Measurements from ENCODE around the gene DAO. TPM values are rescaled to one million over a fixed set of nuclear protein-coding genes. Genes with fewer than 3 reads are reported as not detected.

DAO gene
- not detected for total RNA-seq (2021; fragmentation: NEBNext Ultra II Directional; extraction: Animal tissue kit (Norgen Biotek cat#: 25700))
- long read RNA-seq: 0 reads

DNA sequence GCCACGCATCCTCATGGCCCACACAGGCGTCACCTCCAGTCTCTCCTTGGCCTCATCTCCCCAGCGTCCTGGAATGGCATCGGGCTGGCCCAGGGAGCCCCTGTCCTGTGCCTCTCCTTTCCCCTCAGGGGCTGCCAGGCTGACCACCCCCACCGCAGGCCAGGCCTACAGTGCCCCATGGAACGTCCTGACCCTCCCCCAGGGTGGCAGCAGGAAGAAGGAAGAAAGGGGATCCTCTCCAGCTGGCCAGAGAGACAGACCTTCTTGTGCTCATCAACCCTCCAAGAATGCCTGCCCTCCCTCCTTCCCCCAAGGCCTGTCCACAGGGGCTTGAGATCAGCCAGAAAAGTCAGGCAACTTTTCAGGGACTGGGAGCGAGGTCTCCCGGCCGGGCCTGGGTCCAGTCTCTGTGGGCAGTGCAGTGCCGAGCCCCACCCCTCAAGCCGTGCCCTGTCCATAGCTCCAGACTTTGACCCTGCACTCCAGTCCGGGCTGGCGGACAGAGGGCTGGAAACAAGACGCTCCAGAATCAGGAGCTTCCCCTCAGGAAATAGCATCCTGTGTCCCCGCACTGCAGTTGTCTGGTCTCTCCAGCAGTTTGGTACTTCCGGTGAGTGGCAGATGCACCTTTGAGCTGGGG lies at the start of gene DAO:
Gene DAO (plus strand): TSS at position 478 of the 640 bp plus-strand sequence. CDS start 4,915 bp downstream, outside the sequence.
- no peak for DNase-seq
- Mint-ChIP-seq H3K4me1 (ENCODE audit: low read depth) (no peaks in the 10 kb centered on the region), H3K9me3 (no peaks in the 10 kb centered on the region), H3K4me3 (no peak within 1 kb of the TSS), H3K36me3 (ENCODE audit: low read depth) (no peaks in the 10 kb centered on the region), H3K27me3 (ENCODE audit: insufficient read depth) (peaks cover 2% of the 10 kb centered on the region), H3K27ac (no peak within 1 kb of the TSS)
- TF ChIP-seq, protein P1, sequence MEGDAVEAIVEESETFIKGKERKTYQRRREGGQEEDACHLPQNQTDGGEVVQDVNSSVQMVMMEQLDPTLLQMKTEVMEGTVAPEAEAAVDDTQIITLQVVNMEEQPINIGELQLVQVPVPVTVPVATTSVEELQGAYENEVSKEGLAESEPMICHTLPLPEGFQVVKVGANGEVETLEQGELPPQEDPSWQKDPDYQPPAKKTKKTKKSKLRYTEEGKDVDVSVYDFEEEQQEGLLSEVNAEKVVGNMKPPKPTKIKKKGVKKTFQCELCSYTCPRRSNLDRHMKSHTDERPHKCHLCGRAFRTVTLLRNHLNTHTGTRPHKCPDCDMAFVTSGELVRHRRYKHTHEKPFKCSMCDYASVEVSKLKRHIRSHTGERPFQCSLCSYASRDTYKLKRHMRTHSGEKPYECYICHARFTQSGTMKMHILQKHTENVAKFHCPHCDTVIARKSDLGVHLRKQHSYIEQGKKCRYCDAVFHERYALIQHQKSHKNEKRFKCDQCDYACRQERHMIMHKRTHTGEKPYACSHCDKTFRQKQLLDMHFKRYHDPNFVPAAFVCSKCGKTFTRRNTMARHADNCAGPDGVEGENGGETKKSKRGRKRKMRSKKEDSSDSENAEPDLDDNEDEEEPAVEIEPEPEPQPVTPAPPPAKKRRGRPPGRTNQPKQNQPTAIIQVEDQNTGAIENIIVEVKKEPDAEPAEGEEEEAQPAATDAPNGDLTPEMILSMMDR (IDR thresholded peaks at IDR 0.05): no peak

GRCh38 chr12:108831309-108831991 lies 48.4 kb upstream of the DAO start:
- H3K27ac Mint-ChIP-seq: peak overlapping the region; percentile 99
- no peak overlapping the region for H3K4me3 Mint-ChIP-seq
- TF ChIP-seq, protein P1 (IDR thresholded peaks at IDR 0.05): no peak
- H3K4me1 Mint-ChIP-seq (ENCODE audit: low read depth): peaks cover 95% of the 10 kb centered on the region
- no peak for DNase-seq
- peaks cover 69% of the 10 kb centered on the region for H3K36me3 Mint-ChIP-seq (ENCODE audit: low read depth)
- H3K9me3 Mint-ChIP-seq: no peaks in the 10 kb centered on the region
- peaks cover 8% of the 10 kb centered on the region for H3K27me3 Mint-ChIP-seq (ENCODE audit: insufficient read depth)

GRCh38 chr12:108832208-108832607 lies 47.7 kb upstream of the DAO start:
- peak overlapping the region; percentile 87 for H3K4me3 Mint-ChIP-seq
- peaks cover 95% of the 10 kb centered on the region for H3K4me1 Mint-ChIP-seq (ENCODE audit: low read depth)

GRCh38 chr12:108832730-108833354 lies 47.0 kb upstream of the DAO start:
- Mint-ChIP-seq H3K4me1 (ENCODE audit: low read depth) (peaks cover 95% of the 10 kb centered on the region), H3K9me3 (no peaks in the 10 kb centered on the region), H3K36me3 (ENCODE audit: low read depth) (peaks cover 74% of the 10 kb centered on the region), H3K4me3 (peak overlapping the region; percentile 87), H3K27ac (peak overlapping the region; percentile 99), H3K27me3 (ENCODE audit: insufficient read depth) (peaks cover 4% of the 10 kb centered on the region)
- DNase-seq: peak; percentile 85
- TF ChIP-seq, protein P1 (IDR thresholded peaks at IDR 0.05): no peak

More at GRCh38 chr12:108832208-108832607, 47.7 kb upstream of the DAO start:
- Mint-ChIP-seq H3K9me3 (no peaks in the 10 kb centered on the region), H3K27me3 (ENCODE audit: insufficient read depth) (peaks cover 8% of the 10 kb centered on the region), H3K27ac (peak overlapping the region; percentile 99), H3K36me3 (ENCODE audit: low read depth) (peaks cover 75% of the 10 kb centered on the region)
- TF ChIP-seq, protein P1 (IDR thresholded peaks at IDR 0.05): no peak
- DNase-seq: no peak

GRCh38 chr12:108833355-108833733 lies 46.5 kb upstream of the DAO start:
- Mint-ChIP-seq H3K27ac (peak overlapping the region; percentile 99), H3K27me3 (ENCODE audit: insufficient read depth) (peaks cover 8% of the 10 kb centered on the region), H3K4me3 (peak overlapping the region; percentile 87), H3K4me1 (ENCODE audit: low read depth) (peaks cover 95% of the 10 kb centered on the region), H3K9me3 (no peaks in the 10 kb centered on the region), H3K36me3 (ENCODE audit: low read depth) (peaks cover 74% of the 10 kb centered on the region)
- TF ChIP-seq, protein P1 (IDR thresholded peaks at IDR 0.05): no peak
- peak; percentile 91 for DNase-seq

All from HFFc6 (cell line).